ENCODE data around the gene MSL1. TPM values are rescaled to one million over a fixed set of nuclear protein-coding genes. Genes with fewer than 3 reads are reported as not detected.

The MSL1 gene
- polyA plus RNA-seq, 1 donor from 2014 or later = 137 TPM

DNA sequence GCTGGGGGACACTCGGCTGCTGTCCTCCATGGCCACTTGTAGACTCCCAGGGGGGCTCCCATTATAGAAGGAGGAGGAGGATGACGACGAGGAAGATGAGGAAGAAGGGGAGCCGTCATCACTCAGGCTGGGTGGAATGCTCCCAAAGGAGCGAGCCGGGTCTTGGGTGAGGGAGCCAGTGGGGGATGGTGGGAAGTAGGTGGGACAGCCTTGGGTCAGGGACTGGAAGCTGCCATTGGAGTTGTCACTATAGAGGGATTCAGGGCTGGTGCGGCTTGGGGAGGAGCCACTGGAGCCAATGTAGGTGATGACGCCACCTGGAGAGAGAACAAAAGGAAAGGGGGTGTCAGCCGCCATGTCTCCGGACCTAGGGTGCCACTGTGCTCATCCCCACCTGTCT is 24.7 kb upstream of the MSL1 start:
- H3K79me2 ChIP-seq (replicated peaks; ENCODE audit: insufficient read depth, low read length) = no peaks in the 10 kb centered on the region
- no peak overlapping the region for H2AFZ ChIP-seq (ENCODE audit: low read depth, low read length)
- no peaks in the 10 kb centered on the region for H3K27me3 ChIP-seq (ENCODE audit: insufficient read depth, low read depth, low read length)
- no peaks in the 10 kb centered on the region for H3K36me3 ChIP-seq (ENCODE audit: insufficient read depth, low read length)
- H4K20me1 ChIP-seq (ENCODE audit: insufficient read depth) = no peaks in the 10 kb centered on the region
- no peak overlapping the region for H3K4me3 ChIP-seq (ENCODE audit: low read length)
- H3F3A ChIP-seq (ENCODE audit: insufficient read depth, low read length, poor library complexity, severe bottlenecking) = no peaks in the 10 kb centered on the region
- H3K4me2 ChIP-seq (ENCODE audit: low read length) = no peak overlapping the region
- H3K9me2 ChIP-seq (ENCODE audit: insufficient read depth, low read length) = no peaks in the 10 kb centered on the region
- H3K9me3 ChIP-seq (ENCODE audit: low read length) = no peaks in the 10 kb centered on the region
- no peak overlapping the region for H3K9ac ChIP-seq (ENCODE audit: low read length)
- H3K27ac ChIP-seq (ENCODE audit: low read length) = no peak overlapping the region
- TF ChIP-seq MXI1 (conservative IDR thresholded peaks at IDR 0.05; ENCODE audit: poor library complexity, severe bottlenecking) = no peak

DNA sequence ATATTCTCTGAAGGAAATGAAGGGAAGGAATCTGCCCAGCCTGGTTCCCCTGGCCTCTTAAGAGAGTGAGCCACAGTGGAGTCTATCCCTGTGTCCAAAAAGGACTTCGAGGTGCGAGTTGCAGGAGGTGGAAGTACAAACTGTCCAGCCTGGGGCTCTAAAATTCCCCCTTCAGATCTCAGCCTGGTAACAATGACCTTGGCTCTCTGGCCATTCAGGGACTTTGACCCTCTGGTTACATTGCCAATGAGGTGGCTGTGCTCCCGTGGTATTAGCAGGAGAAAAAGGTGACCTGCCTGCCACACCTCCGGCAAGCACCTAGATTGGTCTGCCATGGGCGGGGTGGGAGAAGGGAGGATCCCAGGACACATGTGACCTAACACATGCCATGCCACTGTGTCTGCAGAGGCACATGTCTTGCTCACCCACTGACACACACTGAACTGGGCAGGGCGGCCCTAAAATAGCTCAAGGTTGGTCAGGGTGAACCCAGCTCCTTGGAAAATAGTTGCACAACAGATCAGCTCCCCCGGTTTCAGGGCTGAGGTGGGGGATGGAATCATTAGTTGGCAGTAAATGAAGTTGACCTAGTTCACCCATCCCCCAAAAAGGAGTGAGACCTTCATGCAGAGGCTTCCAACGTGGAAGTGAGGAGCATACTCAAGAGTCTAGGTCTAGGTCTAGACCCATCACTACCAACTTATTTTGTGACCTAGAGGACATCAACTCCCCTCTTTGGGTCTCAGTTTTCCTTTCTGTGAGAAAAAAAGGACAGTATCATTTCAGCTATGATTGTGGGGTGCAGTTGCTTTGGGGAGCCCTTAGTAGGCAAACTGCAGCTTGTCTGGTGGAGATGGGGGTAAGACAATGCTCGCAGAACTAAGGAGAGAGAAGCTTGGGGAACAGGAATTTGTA is 23.6 kb upstream of the MSL1 start:
- TF ChIP-seq SMC3 (conservative IDR thresholded peaks at IDR 0.05; ENCODE audit: poor library complexity) (no peak), CTCF (IDR thresholded peaks at IDR 0.05; ENCODE audit: poor library complexity, severe bottlenecking) (no peak), RAD21 (conservative IDR thresholded peaks at IDR 0.05) (no peak), EP300 (conservative IDR thresholded peaks at IDR 0.05; ENCODE audit: poor library complexity, severe bottlenecking) (no peak), EZH2 (IDR thresholded peaks at IDR 0.05; ENCODE audit: borderline replicate concordance, insufficient read depth, low read length, poor library complexity, severe bottlenecking) (no peak), POLR2AphosphoS5 (IDR thresholded peaks at IDR 0.05) (no peak), REST (IDR thresholded peaks at IDR 0.05; ENCODE audit: borderline replicate concordance) (no peak), TAF1 (IDR thresholded peaks at IDR 0.05; ENCODE audit: low read depth) (no peak), MXI1 (conservative IDR thresholded peaks at IDR 0.05; ENCODE audit: poor library complexity, severe bottlenecking) (no peak)
- H3K79me2 ChIP-seq (replicated peaks; ENCODE audit: insufficient read depth, low read length) = no peaks in the 10 kb centered on the region
- H3K27me3 ChIP-seq (ENCODE audit: insufficient read depth, low read depth, low read length) = no peaks in the 10 kb centered on the region
- H3K27ac ChIP-seq (ENCODE audit: low read length) = no peak overlapping the region
- H2AFZ ChIP-seq (ENCODE audit: low read depth, low read length) = no peak overlapping the region
- no peak overlapping the region for H3K9ac ChIP-seq (ENCODE audit: low read length)
- H3F3A ChIP-seq (ENCODE audit: insufficient read depth, low read length, poor library complexity, severe bottlenecking) = no peaks in the 10 kb centered on the region
- H3K9me3 ChIP-seq (ENCODE audit: low read length) = no peaks in the 10 kb centered on the region
- no peaks in the 10 kb centered on the region for H3K36me3 ChIP-seq (ENCODE audit: insufficient read depth, low read length)
- H4K20me1 ChIP-seq (ENCODE audit: insufficient read depth) = no peaks in the 10 kb centered on the region
- H3K4me3 ChIP-seq (ENCODE audit: low read length) = peak overlapping the region; percentile 78
- H3K4me2 ChIP-seq (ENCODE audit: low read length) = no peak overlapping the region
- H3K9me2 ChIP-seq (ENCODE audit: insufficient read depth, low read length) = no peaks in the 10 kb centered on the region
